ENCODE results near the gene ZNF35. TPM values are rescaled to one million over a fixed set of nuclear protein-coding genes. Genes with fewer than 3 reads are reported as not detected.

ZNF35 gene
- total and polyA plus RNA-seq, 2 of the 13 experiments (the other 11 are each of a cell fraction or from before 2014, with no cell fraction given), result 0.20 to 0.22 TPM

DNA sequence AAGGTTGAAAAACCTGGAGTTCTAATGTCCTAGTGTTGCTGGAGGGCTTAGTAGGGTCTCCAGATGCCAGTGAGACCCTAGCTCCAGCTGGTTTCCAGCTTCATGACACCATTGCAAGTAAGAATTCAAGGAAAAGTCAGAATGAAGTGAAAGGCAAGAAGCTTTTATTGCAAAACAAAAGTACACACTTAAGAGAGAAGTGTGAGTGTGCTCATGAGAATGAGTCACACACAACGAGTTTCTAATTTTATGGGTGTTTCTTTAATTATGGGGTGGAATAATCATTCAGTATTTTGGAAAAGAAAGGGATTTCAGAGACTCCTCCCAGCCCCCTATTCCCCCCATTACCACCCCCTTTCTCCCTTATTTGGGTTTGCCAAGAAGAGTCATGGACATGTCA lies 39.4 kb downstream of the ZNF35 start (continued):
- no peak for TF ChIP-seq HNF1A (IDR thresholded peaks at IDR 0.05; ENCODE audit: low read depth)
- no peak for TF ChIP-seq HNF1A (CRISPR knock-in tag; IDR thresholded peaks at IDR 0.05; ENCODE audit: borderline replicate concordance)
- no peak for TF ChIP-seq MZF1 (CRISPR knock-in tag; IDR thresholded peaks at IDR 0.05; ENCODE audit: borderline replicate concordance)
- no peak for TF ChIP-seq NCOR1 (IDR thresholded peaks at IDR 0.05; ENCODE audit: borderline replicate concordance, low read length)
- no peak for TF ChIP-seq MAFF (IDR thresholded peaks at IDR 0.05; ENCODE audit: low read depth, low read length)
- no peak for TF ChIP-seq CENPT (CRISPR knock-in tag; IDR thresholded peaks at IDR 0.05; ENCODE audit: low read depth)
- TF ChIP-seq RBFOX2 (IDR thresholded peaks at IDR 0.05; ENCODE audit: low read depth, low read length), result no peak
- no peak for TF ChIP-seq ZNF224 (CRISPR knock-in tag; IDR thresholded peaks at IDR 0.05)
- no peak for TF ChIP-seq ZBTB46 (CRISPR knock-in tag; IDR thresholded peaks at IDR 0.05; ENCODE audit: borderline replicate concordance)
- TF ChIP-seq KDM2A (CRISPR knock-in tag; IDR thresholded peaks at IDR 0.05; ENCODE audit: borderline replicate concordance, low read depth), result no peak
- TF ChIP-seq, protein P1, sequence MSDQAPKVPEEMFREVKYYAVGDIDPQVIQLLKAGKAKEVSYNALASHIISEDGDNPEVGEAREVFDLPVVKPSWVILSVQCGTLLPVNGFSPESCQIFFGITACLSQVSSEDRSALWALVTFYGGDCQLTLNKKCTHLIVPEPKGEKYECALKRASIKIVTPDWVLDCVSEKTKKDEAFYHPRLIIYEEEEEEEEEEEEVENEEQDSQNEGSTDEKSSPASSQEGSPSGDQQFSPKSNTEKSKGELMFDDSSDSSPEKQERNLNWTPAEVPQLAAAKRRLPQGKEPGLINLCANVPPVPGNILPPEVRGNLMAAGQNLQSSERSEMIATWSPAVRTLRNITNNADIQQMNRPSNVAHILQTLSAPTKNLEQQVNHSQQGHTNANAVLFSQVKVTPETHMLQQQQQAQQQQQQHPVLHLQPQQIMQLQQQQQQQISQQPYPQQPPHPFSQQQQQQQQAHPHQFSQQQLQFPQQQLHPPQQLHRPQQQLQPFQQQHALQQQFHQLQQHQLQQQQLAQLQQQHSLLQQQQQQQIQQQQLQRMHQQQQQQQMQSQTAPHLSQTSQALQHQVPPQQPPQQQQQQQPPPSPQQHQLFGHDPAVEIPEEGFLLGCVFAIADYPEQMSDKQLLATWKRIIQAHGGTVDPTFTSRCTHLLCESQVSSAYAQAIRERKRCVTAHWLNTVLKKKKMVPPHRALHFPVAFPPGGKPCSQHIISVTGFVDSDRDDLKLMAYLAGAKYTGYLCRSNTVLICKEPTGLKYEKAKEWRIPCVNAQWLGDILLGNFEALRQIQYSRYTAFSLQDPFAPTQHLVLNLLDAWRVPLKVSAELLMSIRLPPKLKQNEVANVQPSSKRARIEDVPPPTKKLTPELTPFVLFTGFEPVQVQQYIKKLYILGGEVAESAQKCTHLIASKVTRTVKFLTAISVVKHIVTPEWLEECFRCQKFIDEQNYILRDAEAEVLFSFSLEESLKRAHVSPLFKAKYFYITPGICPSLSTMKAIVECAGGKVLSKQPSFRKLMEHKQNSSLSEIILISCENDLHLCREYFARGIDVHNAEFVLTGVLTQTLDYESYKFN (CRISPR knock-in tag; conservative IDR thresholded peaks at IDR 0.05), result no peak

Other genes starting within 250 kb of the ZNF35 start
- 10.3 and 11.8 TPM in 2 replicates for gene ZNF445, start 171.1 kb upstream of the ZNF35 start, total RNA-seq (2016; rRNA removed; fragmentation: Illumina TruSeq; extraction: Trizol)
- 4.4 and 5.3 TPM in 2 replicates for gene ZNF445, start 171.1 kb upstream of the ZNF35 start, polyA plus RNA-seq (2011; rRNA removed)
- gene ZKSCAN7, start 93.5 kb upstream of the ZNF35 start, total RNA-seq (2016; rRNA removed; fragmentation: Illumina TruSeq; extraction: Trizol), result 3.3 and 3.8 TPM in 2 replicates
- 2.3 and 3.5 TPM in 2 replicates for gene ZKSCAN7, start 93.5 kb upstream of the ZNF35 start, polyA plus RNA-seq (2011; rRNA removed)
- gene ZNF660, start 63.8 kb upstream of the ZNF35 start, total RNA-seq (2016; rRNA removed; fragmentation: Illumina TruSeq; extraction: Trizol), result 3.3 and 6.1 TPM in 2 replicates
- 0.91 and 1.1 TPM in 2 replicates for gene ZNF660, start 63.8 kb upstream of the ZNF35 start, polyA plus RNA-seq (2011; rRNA removed)
- 6.8 and 9.9 TPM in 2 replicates for gene ZNF197, start 23.7 kb upstream of the ZNF35 start, total RNA-seq (2016; rRNA removed; fragmentation: Illumina TruSeq; extraction: Trizol)
- gene ZNF197, start 23.7 kb upstream of the ZNF35 start, polyA plus RNA-seq (2011; rRNA removed), result 1.8 and 2.6 TPM in 2 replicates
- gene ZNF502, start 63.9 kb downstream of the ZNF35 start, total RNA-seq (2016; rRNA removed; fragmentation: Illumina TruSeq; extraction: Trizol), result not detected in 2 replicates
- gene ZNF502, start 63.9 kb downstream of the ZNF35 start, polyA plus RNA-seq (2011; rRNA removed), result not detected in 2 replicates
- gene ZNF501, start 80.9 kb downstream of the ZNF35 start, total RNA-seq (2016; rRNA removed; fragmentation: Illumina TruSeq; extraction: Trizol), result 2.8 and 4.1 TPM in 2 replicates
- gene ZNF501, start 80.9 kb downstream of the ZNF35 start, polyA plus RNA-seq (2011; rRNA removed), result 1.4 and 2.4 TPM in 2 replicates
- 27.2 and 49.0 TPM in 2 replicates for gene KIAA1143, start 112.9 kb downstream of the ZNF35 start, total RNA-seq (2016; rRNA removed; fragmentation: Illumina TruSeq; extraction: Trizol)
- 8.3 and 9.9 TPM in 2 replicates for gene KIAA1143, start 112.9 kb downstream of the ZNF35 start, polyA plus RNA-seq (2011; rRNA removed)
- gene KIF15, start 113.1 kb downstream of the ZNF35 start, total RNA-seq (2016; rRNA removed; fragmentation: Illumina TruSeq; extraction: Trizol), result 33.8 and 55.1 TPM in 2 replicates
- gene KIF15, start 113.1 kb downstream of the ZNF35 start, polyA plus RNA-seq (2011; rRNA removed), result 2.7 and 4.8 TPM in 2 replicates
- 5.0 and 5.5 TPM in 2 replicates for gene TMEM42, start 213.2 kb downstream of the ZNF35 start, total RNA-seq (2016; rRNA removed; fragmentation: Illumina TruSeq; extraction: Trizol)
- 24.5 and 27.7 TPM in 2 replicates for gene TMEM42, start 213.2 kb downstream of the ZNF35 start, polyA plus RNA-seq (2011; rRNA removed)
- 0.15 and 0.18 TPM in 2 replicates for gene TGM4, start 225.9 kb downstream of the ZNF35 start, total RNA-seq (2016; rRNA removed; fragmentation: Illumina TruSeq; extraction: Trizol)
- 0.07 and 0.10 TPM in 2 replicates for gene TGM4, start 225.9 kb downstream of the ZNF35 start, polyA plus RNA-seq (2011; rRNA removed)